WTC11 (cell line): ENCODE data around the gene FGFR4. TPM values are rescaled to one million over a fixed set of nuclear protein-coding genes. Genes with fewer than 3 reads are reported as not detected.
A peak's percentile ranks its signal among the peaks of the same experiment; 100 is the strongest.

ENCODE experiments used
- ATAC-seq: fragments of 200-7000 bp; cut with Tn5 transposase; 2 replicates; pipeline ENCODE4 v1.10.0; 2021; ENCODE audit warnings: mild to moderate bottlenecking, moderate library complexity
- CTCF ChIA-PET: fragments of 300-600 bp; sonication (Branson Sonifier 250); formaldehyde crosslinking; loops from one replicate; lab custom pipeline; 2021; ENCODE audit warnings: antibody characterized with exemption; lab: Charles Lee
- POLR2A ChIA-PET: fragments of 350-600 bp; sonication (Branson Sonifier 250); formaldehyde crosslinking; loops from one replicate; lab custom pipeline; 2021; ENCODE audit warnings: antibody characterized with exemption; lab: Charles Lee
- DNase-seq: peaks from one replicate; pipeline ENCODE4 v3.0.0; 2021; ENCODE audit warnings: low spot score
- H3K27ac Mint-ChIP-seq: 2 replicates; pipeline ENCODE4 v1.8.0; 2021; ENCODE audit warnings: mixed read lengths
- H3K27me3 Mint-ChIP-seq: 2 replicates; pipeline ENCODE4 v1.8.0; 2021; ENCODE audit warnings: low read depth, mild to moderate bottlenecking, moderate library complexity, mixed read lengths
- H3K36me3 Mint-ChIP-seq: 2 replicates; pipeline ENCODE4 v1.8.0; 2021; ENCODE audit warnings: mixed read lengths
- H3K4me1 Mint-ChIP-seq: 2 replicates; pipeline ENCODE4 v1.8.0; 2022; ENCODE audit warnings: mixed read lengths
- H3K4me3 Mint-ChIP-seq: 2 replicates; pipeline ENCODE4 v1.8.0; 2021; ENCODE audit warnings: mild to moderate bottlenecking, moderate library complexity, mixed read lengths
- H3K9me3 Mint-ChIP-seq: 2 replicates; pipeline ENCODE4 v1.8.0; 2021; ENCODE audit warnings: mixed read lengths
- CBFB ChIP-seq: sonication (generic); formaldehyde crosslinking; IDR thresholded peaks from 2 replicates; pipeline ENCODE4 v1.8.1; 2022; ENCODE audit warnings: mild to moderate bottlenecking, low read depth, missing genetic modification reagents
- CREB1 ChIP-seq: sonication (generic); formaldehyde crosslinking; IDR thresholded peaks from 2 replicates; pipeline ENCODE4 v1.8.0; 2023; ENCODE audit warnings: mild to moderate bottlenecking, missing genetic modification reagents
- GABPB1 ChIP-seq: sonication (generic); formaldehyde crosslinking; IDR thresholded peaks from 2 replicates; pipeline ENCODE4 v1.8.1; 2023; ENCODE audit warnings: mild to moderate bottlenecking, missing genetic modification reagents
- GRHL2 ChIP-seq: fragments of 250-450 bp; sonication (Bioruptor Pico); IDR thresholded peaks from 2 replicates; pipeline ENCODE4 v1.8.0; 2022; ENCODE audit warnings: mild to moderate bottlenecking, moderate library complexity; ENCODE audit not compliant: insufficient replicate concordance, severe bottlenecking
- JUN ChIP-seq: sonication (generic); formaldehyde crosslinking; IDR thresholded peaks from 2 replicates; pipeline ENCODE4 v1.8.0; 2023; ENCODE audit warnings: mild to moderate bottlenecking, missing genetic modification reagents
- NFE2L1 ChIP-seq: sonication (generic); formaldehyde crosslinking; IDR thresholded peaks from 2 replicates; pipeline ENCODE4 v1.8.1; 2023; ENCODE audit warnings: missing genetic modification reagents
- OVOL2 ChIP-seq: fragments of 250-450 bp; sonication (Bioruptor Pico); IDR thresholded peaks from 2 replicates; pipeline ENCODE4 v1.9.0; 2021; ENCODE audit warnings: mild to moderate bottlenecking, borderline replicate concordance
- SMAD4 ChIP-seq: sonication (generic); formaldehyde crosslinking; IDR thresholded peaks from 2 replicates; pipeline ENCODE4 v1.8.0; 2022; ENCODE audit warnings: mild to moderate bottlenecking, missing genetic modification reagents
- TCF7 ChIP-seq: sonication (generic); formaldehyde crosslinking; IDR thresholded peaks from 2 replicates; pipeline ENCODE4 v1.8.0; 2022; ENCODE audit warnings: mild to moderate bottlenecking, low read depth, missing genetic modification reagents, moderate library complexity
- ZNF317 ChIP-seq: sonication (generic); formaldehyde crosslinking; IDR thresholded peaks from 2 replicates; pipeline ENCODE4 v1.8.1; 2023; ENCODE audit warnings: low read depth, mild to moderate bottlenecking, moderate library complexity, missing genetic modification reagents, borderline replicate concordance
- ZNF396 ChIP-seq: fragments of 250-450 bp; sonication (Bioruptor Pico); IDR thresholded peaks from 2 replicates; pipeline ENCODE4 v1.8.0; 2021; ENCODE audit warnings: mild to moderate bottlenecking, moderate library complexity, borderline replicate concordance
- total RNA-seq: library from RNA; stranded (reverse); gene quantifications from 3 replicates; pipeline ENCODE4 v1.2.3, GENCODE V29; 2021
- TF ChIP-seq, protein P1 (sequence below): sonication (generic); formaldehyde crosslinking; IDR thresholded peaks from 2 replicates; pipeline ENCODE4 v1.8.0; 2022; ENCODE audit warnings: mild to moderate bottlenecking, missing genetic modification reagents
- TF ChIP-seq, protein P2 (sequence below): sonication (generic); formaldehyde crosslinking; IDR thresholded peaks from 2 replicates; pipeline ENCODE4 v1.8.1; 2023; ENCODE audit warnings: mild to moderate bottlenecking, missing genetic modification reagents
- TF ChIP-seq, protein P3 (sequence below): sonication (generic); formaldehyde crosslinking; IDR thresholded peaks from 2 replicates; pipeline ENCODE4 v1.8.1; 2022; ENCODE audit warnings: low read depth, mild to moderate bottlenecking, moderate library complexity, missing genetic modification reagents, borderline replicate concordance
- TF ChIP-seq, protein P4 (sequence below): sonication (generic); formaldehyde crosslinking; conservative IDR thresholded peaks from 2 replicates; pipeline ENCODE4 v1.8.1; 2022; ENCODE audit warnings: mild to moderate bottlenecking, missing genetic modification reagents
- TF ChIP-seq, protein P5 (sequence below): sonication (generic); formaldehyde crosslinking; IDR thresholded peaks from 2 replicates; pipeline ENCODE4 v1.8.0; 2022; ENCODE audit warnings: missing genetic modification reagents
- TF ChIP-seq, protein P6 (sequence below): fragments of 250-450 bp; sonication (Bioruptor Pico); IDR thresholded peaks from 2 replicates; pipeline ENCODE4 v1.9.0; 2021; ENCODE audit warnings: mild to moderate bottlenecking

Gene FGFR4
- total RNA-seq, 1 experiment from 2014 or later = 108 TPM

DNA sequence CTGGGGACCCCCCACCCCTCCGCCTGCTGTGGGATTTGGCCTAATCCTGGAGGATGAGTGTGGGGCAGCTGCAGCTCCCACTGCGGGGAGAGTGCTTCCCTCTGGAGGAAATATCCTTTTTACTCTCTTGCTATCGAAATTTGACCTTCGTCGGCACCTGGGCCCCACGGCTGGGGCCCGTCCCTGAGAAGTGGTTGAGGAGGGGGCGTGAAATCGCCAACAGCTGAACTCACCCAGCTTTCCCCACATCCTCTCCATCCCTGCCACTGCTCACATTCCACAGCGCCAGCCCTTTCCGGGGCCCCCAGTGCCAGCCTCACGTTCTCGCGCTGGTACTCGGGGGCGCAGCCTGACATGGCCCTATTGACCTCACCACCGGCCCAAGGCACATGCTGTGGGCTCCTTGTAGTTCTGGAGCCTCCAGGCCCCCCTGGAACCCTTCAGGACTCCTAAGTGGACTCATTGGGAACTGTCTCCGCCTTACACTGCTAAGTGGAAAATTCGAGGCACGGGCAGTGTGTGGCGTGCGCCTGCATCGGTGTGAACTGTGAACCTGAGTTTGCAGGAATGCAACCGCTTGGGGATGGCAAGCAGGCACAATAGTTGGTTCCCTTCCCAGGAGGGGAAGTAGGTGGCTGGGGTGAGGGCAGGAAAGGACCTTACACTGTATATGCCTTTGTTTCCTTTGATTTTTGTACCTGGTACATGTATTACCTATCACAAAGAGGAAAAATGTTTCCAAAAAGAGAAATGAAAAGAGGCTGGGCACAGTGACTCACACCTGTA is 19.2 kb downstream of the FGFR4 start:
- ATAC-seq (peak; percentile 14; the same call in 1 of the 2 replicates), DNase-seq (no peak)
- Mint-ChIP-seq H3K9me3 (no peaks in the 10 kb centered on the region), H3K4me3 (no peak overlapping the region), H3K4me1 (peaks cover 4% of the 10 kb centered on the region), H3K36me3 (no peaks in the 10 kb centered on the region), H3K27ac (no peak overlapping the region), H3K27me3 (no peaks in the 10 kb centered on the region; the same call in 1 of the 2 replicates)
- POLR2A ChIA-PET = no interaction called here
- TF ChIP-seq OVOL2 (CRISPR knock-in tag) = no peak
- peak; percentile 22; the same call in 1 of the 2 replicates for TF ChIP-seq GABPB1 (CRISPR knock-in tag)
- no peak for TF ChIP-seq ZNF317 (CRISPR knock-in tag)
- CTCF ChIA-PET = interaction anchor here (1.4 to 2.3 kb wide), 4 partner anchors 8 to 35 kb away, joined by 5 to 10 read pairs (median 7); partner anchors contain the start of gene FGFR4

DNA sequence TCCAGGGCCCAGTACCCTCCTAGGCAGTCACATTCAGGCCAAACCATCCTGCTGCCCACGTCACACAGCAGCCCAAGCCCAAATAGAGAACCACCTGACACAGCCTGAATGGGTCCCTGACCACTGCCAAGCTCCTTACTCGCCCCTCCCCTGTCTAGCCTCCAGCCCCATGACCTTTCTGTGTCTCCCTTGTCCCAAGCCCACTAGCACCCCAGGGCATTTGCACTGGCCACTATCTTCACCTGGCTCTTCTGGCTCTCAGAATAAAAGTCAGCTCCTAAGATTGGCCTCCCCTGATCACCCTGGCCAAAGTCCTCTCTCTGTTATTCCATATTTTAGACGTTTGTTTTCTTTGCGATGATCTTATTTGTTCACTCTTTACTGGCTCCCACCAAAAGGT is 20.4 kb downstream of the FGFR4 start:
- H3K9me3 Mint-ChIP-seq = no peaks in the 10 kb centered on the region
- ATAC-seq (no peak), DNase-seq (no peak)
- ChIA-PET CTCF (interaction anchor here (0.8 to 1.5 kb wide), 4 partner anchors 36 to 446 kb away, joined by 3 to 8 read pairs (median 4); no protein-coding TSS in a partner anchor), POLR2A (interaction anchor here (0.7 kb wide), 1 partner anchor 17 kb away, joined by 3 read pairs; no protein-coding TSS in a partner anchor)
- H3K4me3 Mint-ChIP-seq = no peak overlapping the region
- TF ChIP-seq, protein P1, sequence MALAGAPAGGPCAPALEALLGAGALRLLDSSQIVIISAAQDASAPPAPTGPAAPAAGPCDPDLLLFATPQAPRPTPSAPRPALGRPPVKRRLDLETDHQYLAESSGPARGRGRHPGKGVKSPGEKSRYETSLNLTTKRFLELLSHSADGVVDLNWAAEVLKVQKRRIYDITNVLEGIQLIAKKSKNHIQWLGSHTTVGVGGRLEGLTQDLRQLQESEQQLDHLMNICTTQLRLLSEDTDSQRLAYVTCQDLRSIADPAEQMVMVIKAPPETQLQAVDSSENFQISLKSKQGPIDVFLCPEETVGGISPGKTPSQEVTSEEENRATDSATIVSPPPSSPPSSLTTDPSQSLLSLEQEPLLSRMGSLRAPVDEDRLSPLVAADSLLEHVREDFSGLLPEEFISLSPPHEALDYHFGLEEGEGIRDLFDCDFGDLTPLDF (CRISPR knock-in tag) = no peak
- no peak for TF ChIP-seq CREB1 (CRISPR knock-in tag)
- TF ChIP-seq, protein P2, sequence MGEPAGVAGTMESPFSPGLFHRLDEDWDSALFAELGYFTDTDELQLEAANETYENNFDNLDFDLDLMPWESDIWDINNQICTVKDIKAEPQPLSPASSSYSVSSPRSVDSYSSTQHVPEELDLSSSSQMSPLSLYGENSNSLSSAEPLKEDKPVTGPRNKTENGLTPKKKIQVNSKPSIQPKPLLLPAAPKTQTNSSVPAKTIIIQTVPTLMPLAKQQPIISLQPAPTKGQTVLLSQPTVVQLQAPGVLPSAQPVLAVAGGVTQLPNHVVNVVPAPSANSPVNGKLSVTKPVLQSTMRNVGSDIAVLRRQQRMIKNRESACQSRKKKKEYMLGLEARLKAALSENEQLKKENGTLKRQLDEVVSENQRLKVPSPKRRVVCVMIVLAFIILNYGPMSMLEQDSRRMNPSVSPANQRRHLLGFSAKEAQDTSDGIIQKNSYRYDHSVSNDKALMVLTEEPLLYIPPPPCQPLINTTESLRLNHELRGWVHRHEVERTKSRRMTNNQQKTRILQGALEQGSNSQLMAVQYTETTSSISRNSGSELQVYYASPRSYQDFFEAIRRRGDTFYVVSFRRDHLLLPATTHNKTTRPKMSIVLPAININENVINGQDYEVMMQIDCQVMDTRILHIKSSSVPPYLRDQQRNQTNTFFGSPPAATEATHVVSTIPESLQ = no peak
- no peak for TF ChIP-seq TCF7 (CRISPR knock-in tag)
- TF ChIP-seq JUN (CRISPR knock-in tag) = no peak
- no peak for TF ChIP-seq SMAD4
- TF ChIP-seq, protein P3, sequence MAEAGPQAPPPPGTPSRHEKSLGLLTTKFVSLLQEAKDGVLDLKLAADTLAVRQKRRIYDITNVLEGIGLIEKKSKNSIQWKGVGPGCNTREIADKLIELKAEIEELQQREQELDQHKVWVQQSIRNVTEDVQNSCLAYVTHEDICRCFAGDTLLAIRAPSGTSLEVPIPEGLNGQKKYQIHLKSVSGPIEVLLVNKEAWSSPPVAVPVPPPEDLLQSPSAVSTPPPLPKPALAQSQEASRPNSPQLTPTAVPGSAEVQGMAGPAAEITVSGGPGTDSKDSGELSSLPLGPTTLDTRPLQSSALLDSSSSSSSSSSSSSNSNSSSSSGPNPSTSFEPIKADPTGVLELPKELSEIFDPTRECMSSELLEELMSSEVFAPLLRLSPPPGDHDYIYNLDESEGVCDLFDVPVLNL (CRISPR knock-in tag) = no peak
- no peak for TF ChIP-seq ZNF396 (CRISPR knock-in tag)
- TF ChIP-seq NFE2L1 (CRISPR knock-in tag) = no peak
- no peak for TF ChIP-seq GRHL2
- TF ChIP-seq, protein P4, sequence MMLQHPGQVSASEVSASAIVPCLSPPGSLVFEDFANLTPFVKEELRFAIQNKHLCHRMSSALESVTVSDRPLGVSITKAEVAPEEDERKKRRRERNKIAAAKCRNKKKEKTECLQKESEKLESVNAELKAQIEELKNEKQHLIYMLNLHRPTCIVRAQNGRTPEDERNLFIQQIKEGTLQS = no peak
- TF ChIP-seq CBFB (CRISPR knock-in tag) = no peak
- TF ChIP-seq, protein P5, sequence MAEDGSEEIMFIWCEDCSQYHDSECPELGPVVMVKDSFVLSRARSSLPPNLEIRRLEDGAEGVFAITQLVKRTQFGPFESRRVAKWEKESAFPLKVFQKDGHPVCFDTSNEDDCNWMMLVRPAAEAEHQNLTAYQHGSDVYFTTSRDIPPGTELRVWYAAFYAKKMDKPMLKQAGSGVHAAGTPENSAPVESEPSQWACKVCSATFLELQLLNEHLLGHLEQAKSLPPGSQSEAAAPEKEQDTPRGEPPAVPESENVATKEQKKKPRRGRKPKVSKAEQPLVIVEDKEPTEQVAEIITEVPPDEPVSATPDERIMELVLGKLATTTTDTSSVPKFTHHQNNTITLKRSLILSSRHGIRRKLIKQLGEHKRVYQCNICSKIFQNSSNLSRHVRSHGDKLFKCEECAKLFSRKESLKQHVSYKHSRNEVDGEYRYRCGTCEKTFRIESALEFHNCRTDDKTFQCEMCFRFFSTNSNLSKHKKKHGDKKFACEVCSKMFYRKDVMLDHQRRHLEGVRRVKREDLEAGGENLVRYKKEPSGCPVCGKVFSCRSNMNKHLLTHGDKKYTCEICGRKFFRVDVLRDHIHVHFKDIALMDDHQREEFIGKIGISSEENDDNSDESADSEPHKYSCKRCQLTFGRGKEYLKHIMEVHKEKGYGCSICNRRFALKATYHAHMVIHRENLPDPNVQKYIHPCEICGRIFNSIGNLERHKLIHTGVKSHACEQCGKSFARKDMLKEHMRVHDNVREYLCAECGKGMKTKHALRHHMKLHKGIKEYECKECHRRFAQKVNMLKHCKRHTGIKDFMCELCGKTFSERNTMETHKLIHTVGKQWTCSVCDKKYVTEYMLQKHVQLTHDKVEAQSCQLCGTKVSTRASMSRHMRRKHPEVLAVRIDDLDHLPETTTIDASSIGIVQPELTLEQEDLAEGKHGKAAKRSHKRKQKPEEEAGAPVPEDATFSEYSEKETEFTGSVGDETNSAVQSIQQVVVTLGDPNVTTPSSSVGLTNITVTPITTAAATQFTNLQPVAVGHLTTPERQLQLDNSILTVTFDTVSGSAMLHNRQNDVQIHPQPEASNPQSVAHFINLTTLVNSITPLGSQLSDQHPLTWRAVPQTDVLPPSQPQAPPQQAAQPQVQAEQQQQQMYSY (CRISPR knock-in tag) = no peak
- TF ChIP-seq, protein P6, sequence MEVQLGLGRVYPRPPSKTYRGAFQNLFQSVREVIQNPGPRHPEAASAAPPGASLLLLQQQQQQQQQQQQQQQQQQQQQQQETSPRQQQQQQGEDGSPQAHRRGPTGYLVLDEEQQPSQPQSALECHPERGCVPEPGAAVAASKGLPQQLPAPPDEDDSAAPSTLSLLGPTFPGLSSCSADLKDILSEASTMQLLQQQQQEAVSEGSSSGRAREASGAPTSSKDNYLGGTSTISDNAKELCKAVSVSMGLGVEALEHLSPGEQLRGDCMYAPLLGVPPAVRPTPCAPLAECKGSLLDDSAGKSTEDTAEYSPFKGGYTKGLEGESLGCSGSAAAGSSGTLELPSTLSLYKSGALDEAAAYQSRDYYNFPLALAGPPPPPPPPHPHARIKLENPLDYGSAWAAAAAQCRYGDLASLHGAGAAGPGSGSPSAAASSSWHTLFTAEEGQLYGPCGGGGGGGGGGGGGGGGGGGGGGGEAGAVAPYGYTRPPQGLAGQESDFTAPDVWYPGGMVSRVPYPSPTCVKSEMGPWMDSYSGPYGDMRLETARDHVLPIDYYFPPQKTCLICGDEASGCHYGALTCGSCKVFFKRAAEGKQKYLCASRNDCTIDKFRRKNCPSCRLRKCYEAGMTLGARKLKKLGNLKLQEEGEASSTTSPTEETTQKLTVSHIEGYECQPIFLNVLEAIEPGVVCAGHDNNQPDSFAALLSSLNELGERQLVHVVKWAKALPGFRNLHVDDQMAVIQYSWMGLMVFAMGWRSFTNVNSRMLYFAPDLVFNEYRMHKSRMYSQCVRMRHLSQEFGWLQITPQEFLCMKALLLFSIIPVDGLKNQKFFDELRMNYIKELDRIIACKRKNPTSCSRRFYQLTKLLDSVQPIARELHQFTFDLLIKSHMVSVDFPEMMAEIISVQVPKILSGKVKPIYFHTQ (CRISPR knock-in tag) = no peak
- no peaks in the 10 kb centered on the region for H3K36me3 Mint-ChIP-seq
- no peaks in the 10 kb centered on the region; the same call in 1 of the 2 replicates for H3K27me3 Mint-ChIP-seq
- no peak overlapping the region; the same call in 1 of the 2 replicates for H3K27ac Mint-ChIP-seq
- peaks cover 4% of the 10 kb centered on the region for H3K4me1 Mint-ChIP-seq
